ENCODE results near the gene SPEM1.

Gene SPEM1

GRCh38 chr17:7419819-7420610, at the start of gene SPEM1:
SPEM1 (plus strand) TSS chr17:7420324; CDS start chr17:7420385, 61 bp downstream.
- DNase-seq (ENCODE audit: low read depth in 3 of 3), result no peak

GRCh38 chr17:7370853-7371252, 49.3 kb upstream of the SPEM1 start:
- DNase-seq (ENCODE audit: low read depth in 3 of 3), result no peak

- DNase-seq (ENCODE audit: low read depth in 3 of 3), result no peak
Measured at GRCh38 chr17:7374353-7374752, 45.8 kb upstream of the SPEM1 start.

GRCh38 chr17:7379134-7379533, 41.0 kb upstream of the SPEM1 start:
- DNase-seq (ENCODE audit: low read depth in 3 of 3), result no peak

GRCh38 chr17:7380321-7380720, 39.8 kb upstream of the SPEM1 start:
- no peak for DNase-seq (ENCODE audit: low read depth in 3 of 3)

- no peak for DNase-seq (ENCODE audit: low read depth in 3 of 3)
Measured at GRCh38 chr17:7380855-7381683, 39.1 kb upstream of the SPEM1 start, which contains the start of gene TNK1. TNK1 (plus strand) TSS chr17:7381089; CDS start chr17:7382927, 1,838 bp downstream.

GRCh38 chr17:7382901-7383300, 37.2 kb upstream of the SPEM1 start:
- DNase-seq (ENCODE audit: low read depth in 3 of 3), result no peak

GRCh38 chr17:7383371-7383741, 36.8 kb upstream of the SPEM1 start:
- DNase-seq (ENCODE audit: low read depth in 3 of 3), result no peak

GRCh38 chr17:7383742-7384488, 36.2 kb upstream of the SPEM1 start:
- peak; percentile 50 to 79 (median 63) for DNase-seq (ENCODE audit: low read depth in 3 of 3)

GRCh38 chr17:7384489-7385081, 35.5 kb upstream of the SPEM1 start:
- DNase-seq (ENCODE audit: low read depth in 3 of 3), result no peak

GRCh38 chr17:7388856-7389255, 31.3 kb upstream of the SPEM1 start:
- no peak for DNase-seq (ENCODE audit: low read depth in 3 of 3)

GRCh38 chr17:7389924-7390910, 29.9 kb upstream of the SPEM1 start:
- no peak for DNase-seq (ENCODE audit: low read depth in 3 of 3)

GRCh38 chr17:7391307-7391706, 28.8 kb upstream of the SPEM1 start:
- DNase-seq (ENCODE audit: low read depth in 3 of 3), result no peak

- no peak for DNase-seq (ENCODE audit: low read depth in 3 of 3)
Measured at GRCh38 chr17:7392696-7393612, 27.2 kb upstream of the SPEM1 start.

GRCh38 chr17:7393613-7394451, 26.3 kb upstream of the SPEM1 start:
- peak; percentile 24 to 63 (median 26) for DNase-seq (ENCODE audit: low read depth in 3 of 3)

GRCh38 chr17:7394452-7395191, 25.5 kb upstream of the SPEM1 start, which contains the start of gene PLSCR3:
PLSCR3 (minus strand) TSS chr17:7394525; CDS start chr17:7394110, 415 bp downstream.
- DNase-seq (ENCODE audit: low read depth in 3 of 3), result peak; percentile 61 to 87 (median 75)

- DNase-seq (ENCODE audit: low read depth in 3 of 3), result no peak
Measured at GRCh38 chr17:7396147-7396546, 24.0 kb upstream of the SPEM1 start.

- DNase-seq (ENCODE audit: low read depth in 3 of 3), result no peak
Measured at GRCh38 chr17:7398612-7399011, 21.5 kb upstream of the SPEM1 start.

All from stimulated activated CD4-positive, alpha-beta T cell treated with anti-CD3 and anti-CD28 coated beads, TNF-alpha, amount 100 ng/mL, for 24 hours (primary cell).